Uterus (tissue), 2 donors: ENCODE results near the gene ARHGAP27.

Experiments
- CTCF ChIP-seq, 4 experiments: fragments of 200-600 bp in 2 of 4; fragments of 450-650 bp in 2 of 4; sonication (generic) in 2 of 4; IDR thresholded peaks; one replicate each; pipeline ENCODE4 v1.5.1; 2016 to 2019; ENCODE audit warnings: antibody characterized with exemption in 4 of 4, mild to moderate bottlenecking in 2 of 4, moderate library complexity in 1 of 4
- POLR2A ChIP-seq, 2 donors: fragments of 450-650 bp; IDR thresholded peaks; one replicate each; pipeline ENCODE4 v1.6.1; 2016; ENCODE audit warnings: antibody characterized with exemption in 2 of 2, mild to moderate bottlenecking in 1 of 2, moderate library complexity in 1 of 2

GRCh38 chr17:45404870-45405249 lies 27.8 kb downstream of the ARHGAP27 start:
- TF ChIP-seq CTCF (IDR thresholded peaks at IDR 0.05) (no peak), POLR2A (IDR thresholded peaks at IDR 0.05) (no peak)
